HepG2 (cell line): ENCODE data around the gene DSC2. TPM values are rescaled to one million over a fixed set of nuclear protein-coding genes. Genes with fewer than 3 reads are reported as not detected.

Experiments used
- ATAC-seq: fragments of 200-7000 bp; cut with Tn5 transposase; 3 replicates; pipeline ENCODE4 v1.9.1; 2020; ENCODE audit warnings: mild to moderate bottlenecking, moderate library complexity
- BruUV-seq: library from RNA; stranded (reverse); fragments of 400-500 nt; replicated peaks from 2 replicates; lab custom pipeline; 2021; lab: Mats Ljungman, UMichigan
- CTCF ChIA-PET: fragments of 300-600 bp; formaldehyde crosslinking; extraction: SDS; loops from one replicate; lab custom pipeline; 2021; ENCODE audit warnings: low total read pairs, inconsistent platforms, low intra/inter-chr PET ratio; lab: Yijun Ruan, JAX
- POLR2A ChIA-PET: fragments of 350-600 bp; sonication (Branson Sonifier 250); formaldehyde crosslinking; loops from one replicate; lab custom pipeline; 2020; ENCODE audit warnings: antibody characterized with exemption, inconsistent platforms; lab: Yijun Ruan, JAX
- DNase-seq: peaks from one replicate; pipeline ENCODE4 v3.0.0-alpha.2; 2015; ENCODE audit warnings: low spot score
- FAIRE-seq: peaks from 3 replicates; lab custom pipeline; 2011; peaks lifted over from hg19 to GRCh38; lab: Jason Lieb, UNC
- H2AFZ ChIP-seq: one replicate; pipeline ENCODE4 v1.6.1; 2011; ENCODE audit warnings: low read length, inconsistent platforms
- H3K27ac ChIP-seq: fragments of 300-600 bp; 3 replicates; pipeline ENCODE4 v1.8.0; 2011; ENCODE audit warnings: mixed run types, mild to moderate bottlenecking, mixed read lengths, low read length, inconsistent platforms; ENCODE audit not compliant: insufficient read depth; ENCODE audit errors: extremely low read length
- H3K27me3 ChIP-seq, 2 experiments: fragments of 200-600 bp in 1 of 2; 2 replicates in 1 of 2; 3 replicates in 1 of 2; pipeline versions ENCODE4 v1.6.0 to v1.8.0; 2011; ENCODE audit warnings: low read length in 2 of 2, mild to moderate bottlenecking in 2 of 2, moderate library complexity in 2 of 2, inconsistent platforms in 1 of 2; ENCODE audit not compliant: insufficient read depth in 2 of 2, control insufficient read depth in 1 of 2
- H3K36me3 ChIP-seq, 2 experiments: fragments of 200-600 bp in 1 of 2; replicated peaks in 1 of 2; 2 replicates in 1 of 2; 3 replicates in 1 of 2; pipeline versions ENCODE4 v1.5.1 to v1.8.0; 2011; ENCODE audit warnings: low read length in 2 of 2, inconsistent platforms in 1 of 2; ENCODE audit not compliant: insufficient read depth in 2 of 2, control insufficient read depth in 1 of 2
- H3K4me1 ChIP-seq: 2 replicates; pipeline ENCODE4 v1.5.1; 2012; ENCODE audit warnings: low read length, inconsistent platforms; ENCODE audit not compliant: insufficient read depth
- H3K4me2 ChIP-seq: 2 replicates; pipeline ENCODE4 v1.6.0; 2011; ENCODE audit warnings: low read depth, low read length, inconsistent platforms
- H3K4me3 ChIP-seq, 3 experiments: fragments of 200-600 bp in 1 of 3; sonication (generic), shearing (Covaris generic) in 1 of 3; replicated peaks in 1 of 3; 2 replicates each; pipeline ENCODE4 v1.5.1; 2011 to 2016; ENCODE audit warnings: low read length in 3 of 3, inconsistent platforms in 2 of 3, low read depth in 2 of 3, mild to moderate bottlenecking in 2 of 3, control low read depth in 1 of 3, mixed read lengths in 1 of 3; ENCODE audit not compliant: insufficient read depth in 1 of 3
- H3K79me2 ChIP-seq: one replicate; pipeline ENCODE4 v1.6.1; 2011; ENCODE audit warnings: low read length, inconsistent platforms; ENCODE audit not compliant: insufficient read depth
- H3K9ac ChIP-seq: 2 replicates; pipeline ENCODE4 v1.6.0; 2011; ENCODE audit warnings: mild to moderate bottlenecking, low read depth, low read length, inconsistent platforms; ENCODE audit not compliant: insufficient read depth
- H3K9me3 ChIP-seq: 2 replicates; pipeline ENCODE4 v1.5.1; 2012; ENCODE audit warnings: mild to moderate bottlenecking, low read length
- H4K20me1 ChIP-seq: 2 replicates; pipeline ENCODE4 v1.6.0; 2011; ENCODE audit warnings: inconsistent platforms, mild to moderate bottlenecking, low read length, moderate library complexity; ENCODE audit not compliant: insufficient read depth
- CREB3 ChIP-seq: sonication (generic); formaldehyde crosslinking; IDR thresholded peaks from 2 replicates; pipeline ENCODE4 v1.5.0; 2020; ENCODE audit warnings: missing genetic modification reagents
- FOXO1 ChIP-seq: sonication (generic); formaldehyde crosslinking; IDR thresholded peaks from 2 replicates; pipeline ENCODE4 v1.4.0; 2020; ENCODE audit warnings: missing genetic modification reagents
- GABPB1 ChIP-seq: IDR thresholded peaks from 2 replicates; pipeline ENCODE4 v1.6.1; 2016; ENCODE audit warnings: mild to moderate bottlenecking, missing genetic modification reagents, moderate library complexity, missing compliant biosample characterization
- MAFG ChIP-seq: sonication (generic); formaldehyde crosslinking; IDR thresholded peaks from 2 replicates; pipeline ENCODE4 v1.5.1; 2020; ENCODE audit warnings: mild to moderate bottlenecking, missing genetic modification reagents
- MTF1 ChIP-seq: sonication (generic); formaldehyde crosslinking; IDR thresholded peaks from 2 replicates; pipeline ENCODE4 v1.5.0; 2020; ENCODE audit warnings: missing genetic modification reagents
- SMYD3 ChIP-seq: sonication (generic); formaldehyde crosslinking; IDR thresholded peaks from 2 replicates; pipeline ENCODE4 v1.8.1; 2023; ENCODE audit warnings: mild to moderate bottlenecking, missing genetic modification reagents
- TEAD3 ChIP-seq: optimal IDR thresholded peaks from 2 replicates; pipeline ENCODE3; 2016; ENCODE audit warnings: borderline replicate concordance
- YEATS4 ChIP-seq: sonication (generic); formaldehyde crosslinking; IDR thresholded peaks from 2 replicates; pipeline ENCODE4 v1.4.0; 2020; ENCODE audit warnings: missing genetic modification reagents, borderline replicate concordance
- ZNF678 ChIP-seq: sonication (generic); formaldehyde crosslinking; IDR thresholded peaks from 2 replicates; pipeline ENCODE4 v1.4.0; 2020; ENCODE audit warnings: mild to moderate bottlenecking, missing genetic modification reagents
- ZNF816 ChIP-seq: sonication (generic); formaldehyde crosslinking; IDR thresholded peaks from 2 replicates; pipeline ENCODE4 v1.8.0; 2022; ENCODE audit warnings: missing genetic modification reagents, mild to moderate bottlenecking, borderline replicate concordance
- WGBS: methylation state at CpG from one replicate; pipeline ENCODE4 v1.1.6; 2017; ENCODE audit warnings: low lambda C conversion rate; 5-methylcytosine and 5-hydroxymethylcytosine counted together
- in situ Hi-C: cut with HindIII; loops from 2 replicates; pipeline ENCODE4 v1.10.0; 2017; ENCODE audit warnings: low pct_unique_long_range_greater_than_20kb; ENCODE audit not compliant: extremely low pct_ligation_motif_present
- intact Hi-C: fragments of 100-400 bp; cut with micrococcal nuclease; formaldehyde crosslinking; loops from one replicate; pipeline ENCODE4 v1.10.0; 2022; ENCODE audit not compliant: unreplicated experiment
- polyA plus RNA-seq, 8 experiments: library from polyadenylated mRNA; depleted of rRNA in 3 of 8; stranded (reverse) in 7 of 8; unstranded in 1 of 8; fragments of >200 nt; fragmentation: Illumina TruSeq in 4 of 8; extraction: Trizol in 4 of 8; gene quantifications; 2 replicates each; pipeline versions ENCODE4 v1.2.1 to v1.2.3, GENCODE V29; 2011 to 2016; ENCODE audit warnings: low read depth in 4 of 8, missing spikeins in 1 of 8, mixed read lengths in 1 of 8; ENCODE audit not compliant: insufficient read depth in 1 of 8
- total RNA-seq, 5 experiments: library from RNA; depleted of rRNA; stranded (reverse); fragments of >200 nt; fragmentation: Illumina TruSeq; extraction: Trizol; gene quantifications; 2 replicates each; pipeline ENCODE4 v1.2.3, GENCODE V29; 2016; ENCODE audit warnings: low read depth in 1 of 5
- TF ChIP-seq, protein P1 (sequence below): sonication (generic); formaldehyde crosslinking; IDR thresholded peaks from 2 replicates; pipeline ENCODE4 v1.9.0; 2021; ENCODE audit warnings: missing genetic modification reagents, mild to moderate bottlenecking, borderline replicate concordance

The DSC2 gene
- total and polyA plus RNA-seq, 2 of the 13 experiments (the other 11 are each of a cell fraction or from before 2014, with no cell fraction given): 7.2 to 24.9 TPM

GRCh38 chr18:31093880-31094279 lies 8.3 kb downstream of the DSC2 start:
- TF ChIP-seq FOXO1 (CRISPR knock-in tag) (no peak), CREB3 (no peak)
- TF ChIP-seq, protein P1, sequence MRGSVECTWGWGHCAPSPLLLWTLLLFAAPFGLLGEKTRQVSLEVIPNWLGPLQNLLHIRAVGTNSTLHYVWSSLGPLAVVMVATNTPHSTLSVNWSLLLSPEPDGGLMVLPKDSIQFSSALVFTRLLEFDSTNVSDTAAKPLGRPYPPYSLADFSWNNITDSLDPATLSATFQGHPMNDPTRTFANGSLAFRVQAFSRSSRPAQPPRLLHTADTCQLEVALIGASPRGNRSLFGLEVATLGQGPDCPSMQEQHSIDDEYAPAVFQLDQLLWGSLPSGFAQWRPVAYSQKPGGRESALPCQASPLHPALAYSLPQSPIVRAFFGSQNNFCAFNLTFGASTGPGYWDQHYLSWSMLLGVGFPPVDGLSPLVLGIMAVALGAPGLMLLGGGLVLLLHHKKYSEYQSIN (CRISPR knock-in tag): no peak
- Histone ChIP-seq H3K4me1 (peaks cover 19% of the 10 kb centered on the region), H3K79me2 (peaks cover 45% of the 10 kb centered on the region), H3K36me3 (peaks cover 5 to 36% of the 10 kb centered on the region in 2 experiments; a peak in 4 of 5 replicates), H3K4me3 (no peak overlapping the region), H3K27me3 (no peaks in the 10 kb centered on the region), H3K4me2 (no peak overlapping the region), H2AFZ (no peak overlapping the region), H3K27ac (no peak overlapping the region), H4K20me1 (peaks cover 4% of the 10 kb centered on the region; the same call in 1 of the 2 replicates), H3K9me3 (no peaks in the 10 kb centered on the region), H3K9ac (no peak overlapping the region)
- in situ Hi-C loops (loop anchor here (10.0 kb wide), 1 partner anchor 421 kb away; no protein-coding TSS in a partner anchor), intact Hi-C loops (no loop called here)
- no TSS peak for BruUV-seq
- DNase-seq (no peak), FAIRE-seq (no peak), ATAC-seq (no peak)
- WGBS: 89% methylated on average over 2 of the region's 2 CpGs
- CTCF ChIA-PET: no interaction called here
- POLR2A ChIA-PET: no interaction called here

DNA sequence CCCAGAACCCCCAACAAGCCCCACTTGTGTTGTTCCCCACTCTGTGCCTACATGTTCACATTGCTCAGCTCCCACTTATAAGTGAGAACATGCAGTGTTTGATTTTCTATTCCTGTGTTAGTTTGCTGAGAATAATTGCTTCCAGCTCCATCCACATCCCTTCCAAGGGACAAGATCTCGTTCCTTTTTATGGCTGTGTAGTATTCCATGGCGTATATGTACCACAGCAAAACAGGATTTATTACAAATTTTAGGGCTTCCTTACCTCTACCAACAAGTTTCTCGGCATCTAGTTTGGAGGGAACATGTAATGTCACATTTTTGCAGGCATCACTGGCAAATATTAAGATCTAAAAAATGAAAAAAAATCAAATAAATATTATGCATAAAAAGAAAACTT lies 8.9 kb downstream of the DSC2 start:
- H3K36me3 ChIP-seq: peaks cover 8 to 42% of the 10 kb centered on the region in 2 experiments; a peak in 4 of 5 replicates
- no peaks in the 10 kb centered on the region for H3K9me3 ChIP-seq
- H3K27ac ChIP-seq: no peak overlapping the region
- H2AFZ ChIP-seq: no peak overlapping the region
- CTCF ChIA-PET: no interaction called here
- POLR2A ChIA-PET: interaction anchor here (0.5 kb wide), 1 partner anchor 12 kb away, joined by 3 read pairs; no protein-coding TSS in a partner anchor
- H3K79me2 ChIP-seq: peaks cover 39% of the 10 kb centered on the region
- H4K20me1 ChIP-seq: peaks cover 4% of the 10 kb centered on the region; the same call in 1 of the 2 replicates
- no peak for ATAC-seq
- H3K4me1 ChIP-seq: peaks cover 13% of the 10 kb centered on the region
- no peak overlapping the region for H3K4me3 ChIP-seq
- in situ Hi-C loops: loop anchor here (10.0 kb wide), 1 partner anchor 422 kb away; no protein-coding TSS in a partner anchor
- no peak for FAIRE-seq
- no peaks in the 10 kb centered on the region for H3K27me3 ChIP-seq
- no peak for DNase-seq
- TF ChIP-seq SMYD3 (no peak), ZNF678 (CRISPR knock-in tag) (no peak), ZNF816 (CRISPR knock-in tag) (no peak), TEAD3 (CRISPR knock-in tag) (no peak), YEATS4 (CRISPR knock-in tag) (no peak), MAFG (CRISPR knock-in tag) (no peak), GABPB1 (CRISPR knock-in tag) (no peak), MTF1 (no peak)
- TF ChIP-seq, all 625 proteins: peak for 0
- intact Hi-C loops: no loop called here
- no peak overlapping the region for H3K9ac ChIP-seq
- BruUV-seq: no TSS peak
- H3K4me2 ChIP-seq: no peak overlapping the region
- WGBS: 98% methylated on average over 3 of the region's 3 CpGs
